Stimulated activated CD4-positive, alpha-beta T cell treated with anti-CD3 and anti-CD28 coated beads, Interleukin-2, amount 100 ng/mL, for 48 hours (primary cell): Measurements from ENCODE around the gene CEP126.

ENCODE experiments used
- DNase-seq, 2 donors: peaks; one replicate each; pipeline ENCODE4 v3.0.0-alpha.2; 2020

The CEP126 gene, protein sequence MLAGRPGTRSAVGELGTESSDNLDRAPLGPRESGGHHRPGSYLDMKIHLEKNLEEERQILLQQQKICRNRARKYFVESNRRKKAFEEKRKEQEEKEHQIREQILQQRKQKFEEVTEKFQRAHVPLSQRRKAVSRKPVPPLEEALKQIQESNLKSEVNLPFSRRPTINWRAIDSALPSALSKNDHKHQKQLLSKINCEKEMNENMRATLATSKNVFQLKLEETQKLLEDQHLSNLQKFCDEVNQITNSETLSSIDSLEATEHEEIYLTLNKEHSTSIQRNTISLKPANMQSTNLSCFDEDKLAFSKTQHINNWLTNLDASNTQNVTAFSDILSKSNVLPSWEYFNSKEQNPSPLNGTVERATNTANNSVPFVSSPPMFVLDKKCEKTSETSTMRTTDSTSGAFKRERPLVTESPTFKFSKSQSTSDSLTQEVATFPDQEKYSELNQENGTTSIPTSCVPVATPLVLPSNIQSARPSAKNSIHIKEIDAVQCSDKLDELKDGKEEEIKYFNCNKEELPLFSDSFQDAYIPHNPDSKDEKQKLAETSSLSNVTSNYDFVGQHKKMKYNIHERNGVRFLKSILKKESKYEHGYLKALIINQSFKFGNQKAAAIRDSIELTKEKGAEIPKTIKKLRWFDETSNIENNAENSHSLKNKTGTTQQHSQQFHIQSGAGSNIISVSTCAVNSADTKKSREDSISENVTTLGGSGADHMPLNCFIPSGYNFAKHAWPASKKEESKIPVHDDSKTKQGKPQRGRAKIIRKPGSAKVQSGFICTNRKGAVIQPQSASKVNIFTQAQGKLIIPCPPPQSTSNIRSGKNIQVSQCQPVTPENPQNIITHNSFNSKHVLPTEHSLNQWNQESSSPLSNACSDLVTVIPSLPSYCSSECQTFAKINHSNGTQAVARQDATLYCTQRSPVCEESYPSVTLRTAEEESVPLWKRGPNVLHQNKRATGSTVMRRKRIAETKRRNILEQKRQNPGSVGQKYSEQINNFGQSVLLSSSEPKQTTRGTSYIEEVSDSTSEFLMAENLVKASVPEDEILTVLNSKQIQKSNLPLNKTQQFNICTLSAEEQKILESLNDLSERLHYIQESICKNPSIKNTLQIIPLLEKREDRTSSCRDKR

DNA sequence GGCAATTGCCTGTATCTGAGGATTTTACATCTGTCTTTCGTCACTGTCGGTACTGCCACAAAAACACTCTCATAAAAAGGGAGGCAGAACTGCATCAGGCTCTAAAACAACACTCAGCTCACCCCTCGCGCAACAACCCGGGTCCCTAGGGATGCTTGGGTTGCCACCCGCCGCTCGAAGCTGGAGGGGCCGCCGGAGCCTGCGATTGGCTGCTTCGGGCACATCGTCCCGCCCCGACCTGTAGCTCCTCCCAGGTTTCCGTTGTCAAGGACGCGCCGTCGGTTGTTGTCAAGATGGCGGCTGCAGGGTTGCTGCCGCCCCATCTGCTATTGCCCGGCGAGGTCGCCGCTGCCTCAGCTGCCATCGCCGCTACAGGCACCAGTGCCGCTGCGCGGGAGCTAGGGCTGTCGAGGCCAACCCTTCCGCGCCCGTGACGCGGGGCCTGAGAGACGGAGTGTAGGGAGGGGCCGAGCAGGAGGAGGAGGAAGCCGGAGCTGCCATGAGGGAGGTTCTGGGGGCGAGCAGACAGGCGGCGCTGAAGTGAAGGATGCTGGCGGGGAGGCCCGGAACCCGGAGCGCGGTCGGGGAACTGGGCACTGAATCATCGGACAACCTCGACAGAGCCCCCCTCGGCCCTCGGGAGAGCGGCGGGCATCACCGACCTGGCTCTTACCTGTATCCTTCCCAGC is at the start of gene CEP126:
TSS of gene CEP126 (plus strand) at position 273 of the 689 bp plus-strand sequence. CDS start at position 548, 275 bp downstream.
- peak; percentile 86 to 90 for DNase-seq

DNA sequence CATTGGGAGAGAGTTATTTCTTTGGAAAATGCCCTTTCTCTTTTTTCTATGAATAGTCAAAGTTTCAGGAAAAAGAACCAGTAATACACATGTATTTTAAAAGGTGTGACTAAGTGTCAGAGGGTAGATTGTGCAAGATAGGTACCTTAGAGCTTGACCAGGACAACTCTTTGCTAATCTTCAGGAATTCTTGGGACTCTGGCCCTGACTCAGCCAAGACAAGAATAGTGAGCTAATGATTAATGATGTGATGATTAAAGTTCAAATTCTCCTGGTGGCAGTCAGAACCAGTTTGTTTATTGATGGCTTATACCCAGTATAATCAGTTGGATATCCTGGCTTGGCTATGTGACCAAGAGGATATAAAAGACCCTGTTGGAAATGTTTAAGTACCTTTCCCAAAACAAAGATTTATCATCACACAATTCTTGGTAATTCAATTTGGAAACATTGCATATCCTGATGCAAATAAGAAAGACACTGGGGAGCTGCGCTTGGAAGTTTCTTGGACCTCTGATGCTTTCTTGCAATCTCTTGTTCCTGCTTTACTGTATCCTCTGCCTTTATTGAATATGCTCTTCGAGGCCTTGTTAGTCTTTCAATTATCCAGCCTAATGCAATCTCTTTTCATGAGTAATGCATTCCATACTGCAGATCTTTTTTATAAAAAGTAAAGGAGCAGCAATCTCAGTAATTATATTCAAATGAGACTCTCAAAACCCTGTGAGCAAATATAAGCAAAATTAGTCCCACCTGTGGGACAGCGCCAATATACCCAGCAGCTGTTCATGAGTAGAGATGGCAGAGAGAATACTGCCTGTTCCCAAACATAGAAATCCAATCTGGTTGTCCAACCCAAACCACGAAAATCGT is 48.0 kb upstream of the CEP126 start:
- DNase-seq, result no peak

DNA sequence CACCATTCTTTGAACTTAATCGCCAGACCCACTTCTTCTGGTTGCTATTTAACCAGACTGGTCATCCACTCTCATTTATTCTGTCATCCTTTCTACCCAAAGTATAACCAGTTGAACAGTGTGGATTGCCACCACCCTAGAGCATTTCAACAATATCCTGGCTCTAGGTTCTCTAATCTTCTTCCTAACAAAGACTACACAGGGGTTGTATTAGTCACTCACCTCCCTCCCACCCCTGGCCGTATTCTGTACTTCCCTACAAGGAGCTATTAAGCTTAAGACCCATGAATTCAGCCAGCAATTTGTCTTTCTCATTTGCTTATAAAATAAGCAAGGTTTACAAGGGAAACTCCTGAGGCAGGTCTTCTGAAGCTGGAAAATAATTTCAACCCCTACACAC is 46.9 kb upstream of the CEP126 start:
- no peak for DNase-seq

DNA sequence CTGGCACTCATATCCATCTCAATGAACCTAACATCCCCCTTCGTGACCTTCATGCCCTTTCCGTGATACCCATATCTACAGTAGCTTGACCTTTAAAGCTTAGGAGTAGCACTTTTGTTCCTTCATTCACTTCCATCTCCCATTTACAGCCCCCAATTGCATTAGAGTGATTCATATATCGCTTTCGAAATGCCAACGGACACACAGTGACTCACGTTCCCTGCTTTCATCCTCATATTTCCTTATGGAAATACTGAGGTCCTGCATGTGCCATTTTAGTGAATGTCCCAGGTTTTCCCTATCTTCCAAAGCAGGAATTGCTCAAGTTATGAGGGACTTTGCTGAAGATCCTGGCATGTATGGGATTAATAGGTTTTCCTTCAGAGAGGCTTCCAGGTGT is 44.3 kb upstream of the CEP126 start:
- no peak for DNase-seq

DNA sequence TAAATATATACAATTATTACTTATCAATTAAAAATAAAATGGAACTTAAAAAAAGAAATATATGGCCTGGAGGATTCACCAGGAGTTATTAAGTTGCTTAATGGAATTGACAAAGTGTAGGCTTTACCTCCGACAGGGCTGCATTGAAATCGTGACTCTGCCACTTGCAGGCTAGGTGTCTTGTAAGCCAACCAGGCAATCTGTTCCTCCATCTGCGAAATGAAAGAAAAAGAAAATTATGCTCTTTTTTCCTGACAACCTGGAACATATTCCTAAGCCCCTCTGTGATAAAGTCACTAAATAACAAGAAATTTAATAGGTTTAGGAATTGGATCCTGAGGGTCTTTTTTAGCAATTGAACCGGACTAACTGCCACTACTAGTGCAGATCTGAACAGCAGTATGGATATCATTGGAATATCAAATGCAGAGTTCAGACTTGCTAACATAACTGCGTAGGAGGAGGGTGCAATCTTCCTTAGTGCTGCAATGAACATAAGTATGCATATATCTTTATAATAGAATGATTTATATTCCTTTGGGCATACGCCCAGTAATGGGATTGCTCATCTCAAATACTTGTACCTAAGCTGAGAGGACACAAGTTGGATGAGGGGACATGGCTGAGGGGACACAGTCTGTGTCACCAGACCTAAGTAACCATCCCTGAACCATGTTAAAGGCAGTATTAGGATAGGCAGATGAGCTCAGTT is 42.5 kb upstream of the CEP126 start:
- DNase-seq, result no peak

DNA sequence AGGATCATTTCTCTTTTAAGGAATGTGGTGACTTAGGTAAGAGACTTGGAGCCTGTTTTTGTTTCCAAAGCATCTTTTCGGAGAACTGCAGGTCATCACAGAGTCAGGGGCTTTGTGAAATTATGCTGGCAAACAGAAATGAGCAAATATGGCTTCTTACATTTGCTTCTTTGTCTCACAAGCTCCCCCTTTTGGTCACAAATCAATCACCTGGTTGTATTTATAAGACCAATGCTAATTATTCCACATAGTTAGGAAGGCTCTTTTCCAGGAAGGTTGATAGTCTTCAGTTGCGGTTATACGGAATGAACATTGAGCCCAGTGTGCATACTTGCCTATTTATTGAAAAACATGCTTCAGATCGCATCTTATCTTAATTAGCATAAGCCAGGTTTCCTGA is 34.6 kb upstream of the CEP126 start:
- DNase-seq, result no peak

DNA sequence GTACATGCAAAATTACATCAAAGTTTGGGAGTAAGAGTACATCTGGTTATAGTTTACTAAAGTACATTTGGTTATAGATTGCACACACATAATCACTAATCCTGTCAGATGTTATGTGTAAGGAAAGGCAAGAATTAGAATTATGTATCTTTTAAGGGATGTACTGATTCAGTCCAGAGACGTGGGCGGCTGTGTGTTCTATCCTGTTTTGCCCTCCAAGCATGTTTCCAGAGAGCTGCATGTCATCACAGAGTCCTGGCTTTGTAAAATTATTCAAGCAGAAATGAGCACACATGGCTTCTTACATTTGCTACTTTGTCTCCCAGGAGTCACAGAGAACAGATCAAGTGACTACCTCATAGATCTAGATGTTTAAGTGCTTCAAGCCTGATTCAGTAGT is 33.2 kb upstream of the CEP126 start:
- DNase-seq, result no peak

DNA sequence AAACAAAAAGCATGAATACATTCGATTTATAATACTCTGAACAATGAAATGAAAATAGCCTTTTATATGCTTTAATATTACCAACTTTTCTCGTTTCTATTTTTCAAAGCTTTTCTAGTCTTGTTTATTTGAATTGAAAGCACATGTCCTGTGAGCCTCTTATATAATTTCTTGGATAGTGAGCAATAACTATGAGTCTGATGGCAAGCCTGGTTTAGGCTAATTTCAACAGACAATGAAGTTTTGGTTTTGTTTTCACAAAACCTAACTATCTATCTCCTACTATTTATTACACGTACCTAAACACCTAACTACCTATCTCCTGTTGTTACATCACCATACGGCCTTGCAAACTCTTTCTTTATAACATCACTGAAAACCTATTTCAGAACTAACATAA is 29.2 kb upstream of the CEP126 start:
- DNase-seq, result no peak

DNA sequence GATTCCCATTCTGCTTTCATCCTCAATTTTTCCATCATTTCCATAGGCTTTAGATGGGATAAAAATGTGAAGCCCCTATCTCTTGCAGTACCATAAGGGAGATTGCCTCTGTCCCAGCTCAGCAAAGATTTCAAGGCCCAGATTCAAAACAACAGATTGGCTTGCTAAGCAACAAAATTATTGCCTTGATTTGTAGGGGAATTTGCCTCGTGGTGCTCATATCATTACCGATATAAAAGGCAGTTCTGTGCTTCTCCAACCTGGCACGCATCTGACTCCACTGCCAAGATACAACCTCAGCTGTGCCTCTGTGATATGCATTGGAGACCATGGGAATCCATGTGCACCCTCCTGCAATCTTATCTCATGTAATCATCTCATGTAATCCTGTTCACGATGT is 25.0 kb upstream of the CEP126 start:
- DNase-seq, result no peak

DNA sequence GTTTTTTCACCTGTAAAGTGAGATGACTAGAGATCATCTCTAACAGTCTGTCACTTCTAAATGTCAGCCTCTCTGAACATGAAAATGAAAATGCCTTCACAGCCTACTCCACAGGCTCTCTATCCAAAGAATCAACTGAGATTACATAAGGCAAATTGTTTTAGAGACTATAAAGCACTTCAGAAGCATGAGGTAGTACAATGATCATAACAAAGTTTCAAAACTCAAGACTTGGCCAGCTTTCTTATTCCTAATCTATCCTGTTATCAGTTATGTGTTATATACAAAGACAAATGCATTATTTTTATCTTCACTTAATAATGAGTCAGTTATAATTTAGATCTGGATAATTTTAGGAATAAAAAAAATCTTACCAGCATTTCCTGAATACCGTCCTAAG is 20.3 kb upstream of the CEP126 start:
- no peak for DNase-seq

DNA sequence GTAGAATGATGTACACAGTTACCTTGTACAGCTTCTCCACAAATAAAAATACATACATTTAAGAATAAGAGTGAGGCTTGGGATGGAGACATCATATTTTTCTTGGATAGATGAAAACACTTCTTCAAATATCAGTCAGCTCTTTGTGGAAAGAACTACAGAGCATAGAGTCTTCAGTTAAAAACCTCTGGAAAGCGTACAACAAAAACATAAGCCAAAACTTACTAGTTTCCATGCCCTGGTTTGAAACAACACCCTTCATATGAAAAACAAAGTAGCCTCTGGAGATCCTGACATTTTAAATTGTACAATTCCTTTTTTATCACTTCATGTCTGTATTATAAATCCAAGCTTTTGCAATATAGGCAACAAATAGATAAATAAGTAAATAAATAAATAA is 7.0 kb upstream of the CEP126 start:
- no peak for DNase-seq

DNA sequence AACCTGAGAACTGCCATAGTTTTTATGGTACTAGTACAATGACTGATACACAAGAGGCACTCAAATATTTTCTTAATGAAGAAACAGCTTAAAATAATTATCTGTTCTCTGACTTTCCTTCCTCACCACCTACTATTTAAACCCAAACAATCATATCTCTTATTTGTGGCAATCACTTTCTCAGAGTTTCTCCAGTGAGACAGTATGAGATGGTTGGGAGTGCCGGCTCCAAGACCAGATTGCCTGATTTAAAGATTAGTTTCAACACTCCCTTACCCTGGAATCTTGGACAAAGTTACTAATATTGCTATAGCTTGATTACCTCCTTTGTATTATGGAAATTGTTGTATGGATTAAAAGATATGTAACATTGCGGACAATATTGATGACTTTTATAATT is 5.7 kb upstream of the CEP126 start:
- no peak for DNase-seq

DNA sequence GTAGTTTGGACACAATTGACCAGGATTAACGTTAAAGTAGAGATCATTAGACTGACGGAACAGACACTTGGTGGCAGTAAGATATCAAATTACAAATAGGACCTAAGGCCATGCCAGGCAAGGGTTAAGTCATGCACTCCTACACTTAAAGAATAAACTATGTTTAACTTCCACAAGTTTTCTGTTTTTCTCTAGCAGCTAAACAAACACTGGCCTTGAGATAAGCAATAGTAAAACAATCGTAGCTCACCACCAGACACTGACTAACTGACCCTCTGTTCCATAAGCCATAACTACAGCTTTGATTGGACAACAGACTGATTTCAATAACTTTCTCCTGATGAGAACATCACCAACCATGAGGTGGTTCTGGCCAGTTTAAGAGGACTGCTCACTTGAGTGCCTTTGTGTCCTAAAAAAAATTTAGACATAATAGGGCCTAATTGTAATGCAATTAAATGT is 2.0 kb upstream of the CEP126 start:
- DNase-seq, result no peak

DNA sequence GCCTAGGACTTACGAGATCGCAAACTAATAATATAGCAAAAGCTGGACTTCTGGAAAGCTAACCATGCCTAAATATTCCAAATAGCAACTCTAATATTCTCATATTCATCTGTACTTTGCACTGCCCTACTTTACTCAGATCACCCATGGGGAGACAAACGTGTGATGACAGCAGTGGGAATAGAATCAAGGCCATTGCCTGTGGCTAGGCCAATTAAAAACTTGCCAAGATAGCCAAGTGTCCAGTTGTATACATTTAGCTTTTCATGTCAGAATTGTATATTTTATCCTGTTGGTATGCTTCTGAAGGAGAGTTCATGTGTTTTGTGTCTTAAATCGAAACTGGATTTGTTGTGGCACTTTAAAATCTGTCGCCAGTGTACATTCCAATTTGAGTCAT is 1.2 kb upstream of the CEP126 start:
- no peak for DNase-seq

DNA sequence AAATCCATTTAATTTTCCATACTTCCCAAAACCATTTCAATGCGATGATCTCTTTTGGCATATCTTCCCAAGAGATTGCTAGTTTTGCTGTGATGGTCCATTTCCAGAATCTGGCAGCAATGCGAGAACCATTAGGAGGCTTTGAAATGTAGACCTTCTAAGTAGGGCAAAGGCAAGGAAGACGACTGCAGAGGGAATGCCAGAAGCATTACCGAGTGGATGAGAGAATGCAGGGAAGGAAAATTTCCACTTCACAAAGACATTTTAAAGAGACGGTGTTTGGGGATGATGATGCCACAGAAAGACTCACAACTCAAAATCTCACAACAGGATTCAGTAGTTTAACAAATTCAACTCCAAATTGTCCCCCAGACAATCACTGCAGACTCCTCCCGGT is 471 bp upstream of the CEP126 start:
- no peak for DNase-seq

DNA sequence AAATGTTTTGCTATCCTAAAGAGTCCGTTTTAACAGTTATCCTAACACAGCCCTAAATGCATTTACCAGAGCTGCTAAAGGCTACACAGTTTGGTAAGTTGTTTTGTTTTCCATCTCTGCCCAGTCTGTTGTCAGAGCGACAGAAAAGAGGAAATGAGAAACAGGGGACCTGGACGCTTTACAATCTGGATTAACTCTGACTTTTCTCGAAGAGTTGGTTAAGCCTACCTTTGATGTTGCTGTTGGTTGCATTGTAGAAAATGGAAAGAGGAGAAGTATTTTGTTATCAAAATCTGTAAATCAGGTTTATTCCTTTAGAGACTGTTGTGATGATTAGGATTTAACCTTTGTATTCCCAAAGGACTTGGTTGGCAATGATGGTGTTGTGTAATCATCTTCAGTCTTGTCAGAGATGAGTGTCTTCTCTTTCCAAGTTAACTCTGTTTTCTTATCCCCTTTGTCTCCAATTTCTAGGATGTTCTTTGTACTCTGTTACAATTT is 1.0 kb downstream of the CEP126 start:
- DNase-seq, result no peak

DNA sequence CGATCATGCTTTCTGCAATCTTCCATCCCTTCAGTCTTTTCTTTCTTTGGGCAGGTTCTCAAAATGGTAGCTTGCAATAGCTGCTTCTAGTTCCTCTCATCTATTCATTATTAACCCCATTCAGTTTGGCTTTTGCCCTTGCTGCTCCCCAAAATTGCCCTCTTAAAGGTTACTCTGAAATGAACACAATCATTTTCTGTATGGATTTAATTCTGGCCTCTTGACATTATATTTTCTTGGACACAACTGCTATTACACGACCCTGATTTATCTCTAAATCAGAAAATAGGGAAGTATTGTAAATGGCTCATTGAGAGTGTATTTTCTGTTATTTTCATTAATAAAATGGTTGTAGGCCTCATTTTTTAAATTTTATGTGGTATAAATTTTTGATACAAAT is 1.6 kb downstream of the CEP126 start, which contains the start of gene ANGPTL5:
TSS of gene ANGPTL5 (minus strand) at position 101 of the 400 bp plus-strand sequence. CDS start 8,613 bp downstream, outside the sequence.
- no peak for DNase-seq

DNA sequence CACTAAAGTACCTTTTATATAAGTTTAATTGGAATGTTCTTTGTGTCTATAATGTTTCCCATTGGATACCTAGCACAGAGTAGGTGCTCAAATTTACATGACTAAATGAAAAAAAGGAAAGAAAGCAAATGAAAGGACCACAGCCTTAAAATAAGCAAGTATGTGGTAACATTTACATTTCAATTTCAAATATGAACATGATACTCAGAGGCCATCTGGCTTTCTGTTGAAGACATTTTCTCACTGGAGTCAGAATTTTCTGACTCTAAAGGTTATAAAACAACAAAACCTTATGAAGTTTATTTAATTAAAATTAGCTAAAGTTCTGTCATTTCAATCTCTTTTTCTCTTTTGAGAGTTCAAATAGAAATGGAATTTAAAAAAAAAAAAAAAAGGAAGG is 2.4 kb downstream of the CEP126 start:
- DNase-seq, result no peak

DNA sequence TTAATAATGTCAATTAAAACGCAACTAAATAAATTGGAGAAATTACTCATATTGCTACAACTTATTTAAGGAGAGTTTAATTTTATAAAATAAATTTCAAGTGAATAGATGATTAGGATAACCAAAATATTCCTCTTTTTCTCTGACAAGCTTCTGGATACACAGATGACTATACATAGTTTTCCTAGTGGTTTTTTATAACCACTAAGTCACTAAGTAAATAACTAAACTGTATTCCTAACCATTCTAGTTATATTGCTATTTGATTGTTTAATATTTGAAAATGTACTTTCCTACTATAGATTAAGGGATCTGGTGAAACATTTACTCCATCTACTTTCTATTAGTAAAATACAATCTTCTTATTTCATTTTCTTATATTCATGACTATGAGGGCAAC is 6.2 kb downstream of the CEP126 start:
- no peak for DNase-seq

DNA sequence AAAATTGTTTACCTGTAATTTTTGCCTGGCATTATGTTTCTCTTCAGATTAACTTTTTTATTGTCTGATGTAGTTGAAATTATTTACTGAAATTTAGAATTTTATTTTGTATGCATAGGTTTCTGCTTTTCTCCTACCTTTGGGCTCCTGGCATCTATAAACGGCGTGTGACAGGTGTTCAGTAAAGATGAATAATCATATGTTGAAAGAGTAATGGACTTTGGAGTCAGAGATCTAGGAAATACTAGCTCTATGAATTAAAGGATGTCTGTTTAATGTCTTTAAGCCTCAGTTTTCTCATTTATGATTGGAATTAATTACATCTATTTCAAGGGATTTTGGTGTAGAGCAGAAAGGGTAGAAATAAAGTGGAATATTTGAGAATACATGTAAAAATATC is 8.7 kb downstream of the CEP126 start:
- DNase-seq, result no peak
